Right lobe of liver (tissue), 6 donors: ENCODE data around the gene GPR161. TPM values are rescaled to one million over a fixed set of nuclear protein-coding genes. Genes with fewer than 3 reads are reported as not detected.
"Not testable (repeated sequence)": the region's sequence is repeated elsewhere in the genome, so short reads cannot be mapped to it uniquely, and the experiment has no call there.

Experiments
- ATAC-seq, 4 donors: fragments of 200-7000 bp; cut with Tn5 transposase; one replicate each; pipeline ENCODE4 v1.9.1; 2020; ENCODE audit warnings: mild to moderate bottlenecking in 4 of 4, moderate library complexity in 4 of 4
- DNase-seq, 3 donors: peaks; one replicate each; pipeline ENCODE4 v3.0.0-alpha.2; 2020
- H3K27ac ChIP-seq, 3 donors: fragments of 200-600 bp; one replicate each; pipeline ENCODE4 v1.8.0; 2022
- H3K27me3 ChIP-seq, 2 donors: fragments of 200-600 bp; one replicate each; pipeline ENCODE4 v1.8.0; 2022
- H3K36me3 ChIP-seq, 4 donors: fragments of 200-600 bp; sonication (generic) in 1 of 4; one replicate each; pipeline versions ENCODE4 v1.5.1 to v1.8.0; 2017 to 2022; ENCODE audit warnings: control low read depth in 1 of 4
- H3K4me1 ChIP-seq, 4 donors: fragments of 200-600 bp; sonication (generic) in 1 of 4; one replicate each; pipeline versions ENCODE4 v1.5.1 to v1.8.0; 2017 to 2022; ENCODE audit warnings: control low read depth in 1 of 4
- H3K4me3 ChIP-seq, 3 donors: fragments of 200-600 bp; one replicate each; pipeline ENCODE4 v1.8.0; 2022
- H3K9me3 ChIP-seq, 4 donors: fragments of 200-600 bp; sonication (generic) in 1 of 4; one replicate each; pipeline versions ENCODE4 v1.5.1 to v1.8.0; 2017 to 2022; ENCODE audit warnings: control low read depth in 1 of 4
- CTCF ChIP-seq, 4 donors: fragments of 200-600 bp in 3 of 4; fragments of 450-650 bp in 1 of 4; IDR thresholded peaks; one replicate each; pipeline versions ENCODE4 v1.5.1 to v1.8.0; 2016 to 2022; ENCODE audit warnings: antibody characterized with exemption in 4 of 4, mild to moderate bottlenecking in 2 of 4
- POLR2A ChIP-seq: fragments of 450-650 bp; IDR thresholded peaks from one replicate; pipeline ENCODE4 v1.6.1; 2017; ENCODE audit warnings: antibody characterized with exemption, mild to moderate bottlenecking
- WGBS: methylation state at CpG from one replicate; pipeline ENCODE4 v1.1.6; 2018; ENCODE audit warnings: low coverage, low lambda C conversion rate; ENCODE audit not compliant: insufficient coverage; ENCODE audit errors: missing lambda C conversion rate; 5-methylcytosine and 5-hydroxymethylcytosine counted together
- intact Hi-C, 2 donors: fragments of 100-400 bp; cut with DNase I; formaldehyde crosslinking; loops; one replicate each; pipeline versions ENCODE4 v1.11.2 to v1.14.1; 2022
- long read RNA-seq: library from polyadenylated mRNA; unstranded; transcript quantifications from one replicate; pipeline ENCODE4 v2.0.0, GENCODE V29; 2019
- total RNA-seq, 6 experiments: library from RNA; depleted of rRNA in 2 of 6; stranded (reverse); fragments of >200 nt in 2 of 6; fragmentation: NEBNext Ultra II Directional in 3 of 6; extraction: Animal tissue kit (Norgen Biotek cat#: 25700) in 3 of 6; gene quantifications; one replicate each; pipeline versions ENCODE4 v1.1.0 to v1.2.4, GENCODE V29; 2016 to 2023
- donor health status: DM: no; HTN: yes; CAD: no.
- donor health status: DM: no; HTN: no; CAD: no.
- donor health status: DM: no; HTN: no; CAD: no.
- donor health status: DM: no; HTN: yes; CAD: no.
- donor health status: DM: no; HTN: yes; CAD: no.

The GPR161 gene, protein sequence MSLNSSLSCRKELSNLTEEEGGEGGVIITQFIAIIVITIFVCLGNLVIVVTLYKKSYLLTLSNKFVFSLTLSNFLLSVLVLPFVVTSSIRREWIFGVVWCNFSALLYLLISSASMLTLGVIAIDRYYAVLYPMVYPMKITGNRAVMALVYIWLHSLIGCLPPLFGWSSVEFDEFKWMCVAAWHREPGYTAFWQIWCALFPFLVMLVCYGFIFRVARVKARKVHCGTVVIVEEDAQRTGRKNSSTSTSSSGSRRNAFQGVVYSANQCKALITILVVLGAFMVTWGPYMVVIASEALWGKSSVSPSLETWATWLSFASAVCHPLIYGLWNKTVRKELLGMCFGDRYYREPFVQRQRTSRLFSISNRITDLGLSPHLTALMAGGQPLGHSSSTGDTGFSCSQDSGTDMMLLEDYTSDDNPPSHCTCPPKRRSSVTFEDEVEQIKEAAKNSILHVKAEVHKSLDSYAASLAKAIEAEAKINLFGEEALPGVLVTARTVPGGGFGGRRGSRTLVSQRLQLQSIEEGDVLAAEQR
- 1 to 10 TPM in 1 of 6 experiments, under 1 TPM in 5; 0.43 to 1.4 (median 0.48) TPM for total RNA-seq
- long read RNA-seq, result 0 reads

DNA sequence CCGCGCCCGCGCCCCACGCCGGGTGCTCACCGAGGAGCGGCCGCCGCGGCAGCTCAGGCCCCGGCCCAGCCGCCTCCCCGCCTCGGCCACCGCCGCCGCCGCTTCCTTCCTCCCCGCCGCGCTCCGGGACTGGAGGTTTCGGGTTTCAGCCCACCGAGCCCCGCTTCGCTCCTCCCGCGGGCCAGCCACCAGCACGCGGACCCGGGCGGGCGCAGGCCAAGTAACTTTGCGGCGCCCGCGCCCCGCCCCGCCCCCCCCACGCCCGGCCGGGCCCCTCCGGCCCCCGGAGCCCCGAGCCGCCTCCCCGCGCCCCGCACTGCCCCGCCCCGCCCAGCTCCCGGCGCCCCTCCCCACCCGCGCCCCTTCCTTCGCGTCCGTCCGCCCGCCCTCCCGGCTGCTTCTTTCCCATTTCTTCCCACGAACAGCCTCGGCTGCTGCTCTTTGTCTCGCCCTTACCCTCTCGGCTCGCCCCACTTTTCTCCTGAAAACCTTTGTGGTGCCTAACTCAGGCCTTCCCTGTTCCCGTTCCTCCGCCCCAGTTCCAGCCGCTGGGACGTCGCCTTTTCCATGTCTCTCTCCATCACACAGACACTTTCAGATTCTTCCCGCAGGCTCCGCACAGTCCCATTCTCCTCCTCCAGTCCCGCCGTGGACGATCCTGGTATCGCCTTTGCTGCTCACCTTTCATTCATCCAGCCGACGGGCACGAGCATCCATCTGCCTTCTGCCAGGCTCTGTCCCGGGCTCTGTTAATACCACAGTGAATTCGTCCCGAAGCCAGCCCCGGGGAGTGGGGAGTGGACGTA lies at the start of gene GPR161:
TSS of gene GPR161 (minus strand) at position 222 of the 806 bp plus-strand sequence. CDS start 32,080 bp downstream, outside the sequence.
- no peak within 1 kb of the TSS for H3K27ac ChIP-seq
- ATAC-seq (peak; percentile 61 to 66 (median 63)), DNase-seq (peak in 1 of 3 donors; percentile 49)
- intact Hi-C loops, result no loop called here
- no peaks in the 10 kb centered on the region for H3K9me3 ChIP-seq
- no peaks in the 10 kb centered on the region for H3K36me3 ChIP-seq
- 4% methylated on average over 22 of the region's 86 CpGs for WGBS
- TF ChIP-seq POLR2A (no peak), CTCF (IDR thresholded peaks at IDR 0.05) (no peak)
- H3K27me3 ChIP-seq, result peaks cover 0 to 14% of the 10 kb centered on the region in 2 donors
- peak within 1 kb of the TSS; percentile 51 to 60 (median 55) for H3K4me3 ChIP-seq
- H3K4me1 ChIP-seq, result peaks cover 0 to 7% (median 3%) of the 10 kb centered on the region in 4 donors

DNA sequence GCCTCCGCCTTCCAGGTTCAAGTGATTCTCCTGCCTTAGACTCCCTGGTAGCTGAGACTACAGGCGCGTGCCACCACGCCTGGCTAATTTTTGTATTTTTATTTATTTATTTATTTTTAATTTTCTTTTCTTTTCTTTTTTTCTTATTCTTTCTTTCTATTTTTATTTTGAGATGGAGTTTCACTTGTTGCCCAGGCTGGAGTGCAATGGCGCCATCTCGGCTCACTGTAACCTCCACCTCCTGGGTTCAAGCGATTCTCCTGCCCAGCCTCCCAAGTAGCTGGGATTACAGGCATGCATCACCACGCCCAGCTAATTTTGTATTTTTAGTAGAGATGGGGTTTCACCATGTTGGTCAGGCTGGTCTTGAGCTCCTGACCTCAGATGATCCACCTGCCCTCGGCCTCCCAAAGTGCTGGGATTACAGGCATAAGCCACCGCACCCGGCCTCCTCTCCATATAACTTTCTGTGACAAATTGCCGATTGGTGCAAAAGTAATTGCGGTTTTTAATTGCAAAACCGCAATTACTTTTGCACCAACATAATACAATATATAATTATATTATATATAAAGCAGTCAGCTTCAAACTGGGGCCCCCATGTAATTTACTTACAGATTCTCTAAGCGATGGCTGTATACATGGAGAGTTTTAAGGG lies 44.5 kb upstream of the GPR161 start:
- DNase-seq, H3K9me3 ChIP-seq, H3K4me3 ChIP-seq, H3K27me3 ChIP-seq, H3K27ac ChIP-seq, H3K4me1 ChIP-seq, H3K36me3 ChIP-seq, ATAC-seq, intact Hi-C loops: not testable (repeated sequence)
- WGBS, result 97% methylated on average over 15 of the region's 15 CpGs

- intact Hi-C loops, result no loop called here
- Histone ChIP-seq H3K4me1 (no peaks in the 10 kb centered on the region), H3K27ac (peak overlapping the region in 1 of 3 donors; percentile 81), H3K4me3 (peak overlapping the region; percentile 65 to 88 (median 86)), H3K9me3 (no peaks in the 10 kb centered on the region), H3K27me3 (no peaks in the 10 kb centered on the region), H3K36me3 (peaks cover 0 to 5% (median 0%) of the 10 kb centered on the region in 4 donors)
- ATAC-seq (no peak), DNase-seq (no peak)
- no peak for TF ChIP-seq POLR2A
- TF ChIP-seq CTCF (IDR thresholded peaks at IDR 0.05), result no peak
- WGBS, result 47% methylated on average over 2 of the region's 2 CpGs
These were observed 43.4 kb upstream of the GPR161 start for GRCh38 chr1:168180148-168180524.

DNA sequence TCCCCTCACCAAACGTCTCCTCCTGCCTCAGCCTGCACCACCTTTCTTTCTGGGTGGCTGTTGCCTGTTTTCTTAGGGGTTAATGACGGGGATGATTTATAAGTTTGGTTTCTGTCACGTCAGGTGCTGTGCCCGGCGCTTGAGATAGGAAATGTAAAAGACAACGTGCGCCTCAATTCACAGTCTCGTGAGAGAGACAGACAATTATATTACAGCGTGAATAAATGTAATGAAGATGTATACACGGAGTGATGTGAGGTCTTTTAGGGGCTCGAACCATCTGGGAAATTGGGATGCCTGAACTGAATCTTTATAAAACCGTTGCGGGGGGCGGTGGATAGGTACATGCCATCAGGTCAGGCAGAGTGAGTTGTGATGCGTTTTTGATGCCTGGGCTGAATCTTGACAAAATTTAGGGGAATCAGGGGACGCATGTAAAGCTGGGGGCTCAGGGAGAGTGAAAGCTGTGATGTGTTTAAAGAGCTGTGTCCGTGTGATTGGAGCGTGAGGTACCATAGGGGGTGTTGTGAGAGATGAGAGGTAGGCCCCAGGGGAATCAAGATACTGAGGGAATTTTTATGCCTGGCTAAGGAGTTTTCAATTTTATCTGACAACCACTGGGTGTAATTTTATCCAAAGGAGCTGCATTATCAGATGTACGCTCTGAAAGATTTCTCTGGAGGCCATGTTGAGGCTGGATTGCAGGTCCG lies 42.9 kb upstream of the GPR161 start:
- no peak for ATAC-seq
- intact Hi-C loops, result loop anchor here in 1 of 2 donors (10.0 kb wide), 1 partner anchor 55 kb away; no protein-coding TSS in a partner anchor

More for the DNA sequence above, 42.9 kb upstream of the GPR161 start:
- Histone ChIP-seq H3K9me3 (no peaks in the 10 kb centered on the region), H3K36me3 (peaks cover 0 to 5% (median 0%) of the 10 kb centered on the region in 4 donors), H3K27ac (peak overlapping the region; percentile 81 to 89 (median 81)), H3K4me1 (no peaks in the 10 kb centered on the region), H3K27me3 (no peaks in the 10 kb centered on the region), H3K4me3 (peak overlapping the region; percentile 65 to 88 (median 86))
- TF ChIP-seq POLR2A, result no peak
- no peak for TF ChIP-seq CTCF (IDR thresholded peaks at IDR 0.05)
- WGBS, result 7% methylated on average over 20 of the region's 20 CpGs
- no peak for DNase-seq
